Lower lobe of right lung (tissue), 2 donors: ENCODE data around the gene FOSB. TPM values are rescaled to one million over a fixed set of nuclear protein-coding genes. Genes with fewer than 3 reads are reported as not detected.
A peak's percentile ranks its signal among the peaks of the same experiment; 100 is the strongest.

Experiments used
- ATAC-seq, 2 donors: fragments of 200-7000 bp; cut with Tn5 transposase; one replicate each; pipeline ENCODE4 v1.9.1; 2020 to 2022; ENCODE audit warnings: mild to moderate bottlenecking in 2 of 2, moderate library complexity in 2 of 2
- DNase-seq: peaks from one replicate; pipeline ENCODE4 v3.0.0-alpha.2; 2020
- H3K27ac ChIP-seq: fragments of 200-600 bp; one replicate; pipeline ENCODE4 v1.8.0; 2022
- H3K27me3 ChIP-seq: fragments of 200-600 bp; one replicate; pipeline ENCODE4 v1.8.0; 2022; ENCODE audit warnings: low read depth
- H3K36me3 ChIP-seq: fragments of 200-600 bp; one replicate; pipeline ENCODE4 v1.8.0; 2022; ENCODE audit warnings: mild to moderate bottlenecking
- H3K4me1 ChIP-seq: fragments of 200-600 bp; one replicate; pipeline ENCODE4 v1.8.0; 2022
- H3K4me3 ChIP-seq: fragments of 200-600 bp; one replicate; pipeline ENCODE4 v1.8.0; 2022; ENCODE audit warnings: mild to moderate bottlenecking
- H3K9me3 ChIP-seq: fragments of 200-600 bp; one replicate; pipeline ENCODE4 v1.8.0; 2022
- CTCF ChIP-seq: fragments of 200-600 bp; IDR thresholded peaks from one replicate; pipeline ENCODE4 v1.8.0; 2022; ENCODE audit warnings: antibody characterized with exemption, mild to moderate bottlenecking
- intact Hi-C: fragments of 100-400 bp; cut with DNase I; formaldehyde crosslinking; loops from one replicate; pipeline ENCODE4 v1.11.0; 2022
- long read RNA-seq: library from polyadenylated mRNA; unstranded; transcript quantifications from one replicate; pipeline ENCODE4 v2.0.0, GENCODE V29; 2021
- total RNA-seq: library from RNA; stranded (reverse); fragmentation: NEBNext Ultra II Directional; extraction: Animal tissue kit (Norgen Biotek cat#: 25700); gene quantifications from one replicate; pipeline ENCODE4 v1.2.1, GENCODE V29; 2021
- donor health status: DM: no; HTN: yes; CAD: no; lungs with severe emphysema.

FOSB gene
- 18.0 TPM for total RNA-seq
- long read RNA-seq, partial matches to known transcripts = 0 of 10 reads
- long read RNA-seq, other reads (novel, unspliced or antisense) = 6 of 10 reads

GRCh38 chr19:45467456-45468158 lies at the start of gene FOSB:
TSS of gene FOSB (plus strand) at chr19:45467996. CDS start at chr19:45468587, 591 bp downstream.
- no peak for TF ChIP-seq CTCF
- Histone ChIP-seq H3K27ac (peak within 1 kb of the TSS; percentile 98), H3K4me3 (peak within 1 kb of the TSS; percentile 74), H3K27me3 (no peaks in the 10 kb centered on the region), H3K4me1 (peaks cover 31% of the 10 kb centered on the region), H3K9me3 (no peaks in the 10 kb centered on the region), H3K36me3 (no peaks in the 10 kb centered on the region)
- DNase-seq (peak; percentile 97), ATAC-seq (peak; percentile 56 to 66)
- intact Hi-C loops = no loop called here

- no peak for DNase-seq
- H3K9me3 ChIP-seq = no peaks in the 10 kb centered on the region
- peaks cover 69% of the 10 kb centered on the region for H3K36me3 ChIP-seq
- intact Hi-C loops = no loop called here
- no peak for TF ChIP-seq CTCF
- ATAC-seq = no peak
- no peaks in the 10 kb centered on the region for H3K27me3 ChIP-seq
- H3K4me1 ChIP-seq = peaks cover 26% of the 10 kb centered on the region
- no peak overlapping the region for H3K4me3 ChIP-seq
- peak overlapping the region; percentile 32 for H3K27ac ChIP-seq
These were observed 49.0 kb upstream of the FOSB start for GRCh38 chr19:45418802-45419201.

- peaks cover 63% of the 10 kb centered on the region for H3K36me3 ChIP-seq
- ATAC-seq (peak in 1 of 2 donors; percentile 29), DNase-seq (no peak)
- H3K4me1 ChIP-seq = peaks cover 30% of the 10 kb centered on the region
- H3K4me3 ChIP-seq = no peak overlapping the region
- H3K27ac ChIP-seq = peak overlapping the region; percentile 32
- no peaks in the 10 kb centered on the region for H3K9me3 ChIP-seq
- no peak for TF ChIP-seq CTCF
- intact Hi-C loops = no loop called here
- no peaks in the 10 kb centered on the region for H3K27me3 ChIP-seq
These were observed 48.4 kb upstream of the FOSB start for GRCh38 chr19:45419396-45419795.

- intact Hi-C loops = no loop called here
- ATAC-seq (no peak), DNase-seq (no peak)
- no peaks in the 10 kb centered on the region for H3K9me3 ChIP-seq
- no peak for TF ChIP-seq CTCF
- H3K36me3 ChIP-seq = peaks cover 58% of the 10 kb centered on the region
- peaks cover 35% of the 10 kb centered on the region for H3K4me1 ChIP-seq
- H3K27ac ChIP-seq = no peak overlapping the region
- no peak overlapping the region for H3K4me3 ChIP-seq
- no peaks in the 10 kb centered on the region for H3K27me3 ChIP-seq
These were observed 47.9 kb upstream of the FOSB start for GRCh38 chr19:45419895-45420294.

GRCh38 chr19:45420356-45420755 lies 47.4 kb upstream of the FOSB start:
- H3K9me3 ChIP-seq = no peaks in the 10 kb centered on the region
- ATAC-seq (no peak), DNase-seq (no peak)
- H3K36me3 ChIP-seq = peaks cover 57% of the 10 kb centered on the region
- H3K27me3 ChIP-seq = no peaks in the 10 kb centered on the region
- intact Hi-C loops = no loop called here
- TF ChIP-seq CTCF = no peak
- no peak overlapping the region for H3K27ac ChIP-seq
- H3K4me3 ChIP-seq = no peak overlapping the region
- H3K4me1 ChIP-seq = peaks cover 40% of the 10 kb centered on the region
